ENCODE data around the gene CLDN24. TPM values are rescaled to one million over a fixed set of nuclear protein-coding genes. Genes with fewer than 3 reads are reported as not detected.

The CLDN24 gene
- total RNA-seq (2022; extraction: Qiagen RNA extraction; ENCODE audit: low read depth), result not detected in 5 replicates

DNA sequence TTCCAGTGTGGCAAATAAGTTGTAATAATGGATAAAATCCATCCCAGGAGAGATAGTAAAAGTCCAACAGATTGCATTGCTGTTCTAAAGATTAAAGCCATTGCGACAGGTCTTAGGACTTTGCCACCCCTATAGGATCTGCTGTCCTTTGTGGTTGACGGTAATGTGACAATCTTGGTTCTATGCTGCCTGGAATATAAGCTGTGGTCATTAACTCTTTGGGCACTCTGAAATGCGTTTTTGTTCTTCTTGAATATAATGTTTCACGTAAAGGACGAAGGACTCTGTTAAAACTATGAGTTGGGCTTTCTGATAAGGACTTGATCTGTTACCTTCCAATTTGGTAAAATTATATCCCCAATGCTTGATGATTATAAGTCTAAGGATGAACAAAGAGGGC, at the start of gene CLDN24:
Gene CLDN24, minus strand, starts transcription at position 101 of the 400 bp plus-strand sequence. Its CDS starts 0 bp downstream, at position 101.

DNA sequence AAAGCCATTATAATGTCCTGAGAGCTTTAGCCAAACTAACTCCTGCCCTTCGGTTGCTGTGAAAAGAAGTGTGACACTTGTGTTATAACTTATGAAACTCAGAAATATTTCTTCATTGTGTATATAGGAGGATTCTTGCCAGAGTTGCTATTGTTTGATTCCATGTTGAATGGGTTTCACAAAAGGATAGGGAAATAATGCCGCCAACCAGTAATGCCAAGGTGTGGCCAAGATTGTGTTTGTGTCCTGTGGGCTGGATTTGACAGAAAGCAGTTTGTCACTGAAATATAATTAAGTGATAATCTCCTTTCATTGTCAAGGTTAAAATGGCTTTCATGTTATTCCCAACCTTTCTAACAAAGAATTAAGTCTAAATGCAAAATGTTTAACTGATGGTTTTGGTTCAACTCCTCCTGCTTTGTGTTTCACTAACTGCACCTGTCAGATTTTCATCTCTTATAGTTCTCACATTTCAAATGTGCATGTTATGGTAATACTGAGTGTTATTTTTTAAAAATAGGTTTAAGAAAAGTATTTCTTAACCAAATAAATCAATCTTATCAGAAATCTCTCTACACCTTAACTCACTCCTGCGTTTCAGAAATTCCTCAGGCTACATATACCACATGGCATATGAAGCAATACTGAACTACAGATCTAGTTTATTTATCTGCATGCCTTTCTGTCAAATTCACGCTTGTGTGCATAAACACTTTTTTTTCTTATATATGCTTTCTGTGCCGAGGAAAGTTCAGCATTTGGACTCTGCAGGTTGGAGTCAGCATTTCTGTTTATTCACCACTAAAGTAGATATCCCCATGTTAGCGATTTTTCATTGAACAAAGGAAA, 1.8 kb downstream of the CLDN24 start, which contains the start of gene CLDN22:
Gene CLDN22, minus strand, starts transcription at position 66 of the 849 bp plus-strand sequence. Its CDS starts 58 bp downstream, at position 8.

Other genes with a start within 250 kb of the CLDN24 start
- 11.7 to 17.0 TPM (median 15.7 TPM) in 5 replicates for gene WWC2, start 223.2 kb downstream of the CLDN24 start, total RNA-seq (2022; extraction: Qiagen RNA extraction; ENCODE audit: low read depth)
- gene CLDN22, start 2.1 kb downstream of the CLDN24 start, total RNA-seq (2022; extraction: Qiagen RNA extraction; ENCODE audit: low read depth), result not detected in 5 replicates
- 10.5 to 11.7 TPM (median 11.5 TPM) in 5 replicates for gene CDKN2AIP, start 122.2 kb upstream of the CLDN24 start, total RNA-seq (2022; extraction: Qiagen RNA extraction; ENCODE audit: low read depth)
- 9.2 to 12.0 TPM (median 10.9 TPM) in 5 replicates for gene ING2, start 182.6 kb upstream of the CLDN24 start, total RNA-seq (2022; extraction: Qiagen RNA extraction; ENCODE audit: low read depth)

All from A549 treated with RU486 at 1 μM for 4 hours (cell line).